ENCODE data around the gene HMBS.
"Not testable (repeated sequence)": the region's sequence is repeated elsewhere in the genome, so short reads cannot be mapped to it uniquely, and the experiment has no call there.

The HMBS gene

DNA sequence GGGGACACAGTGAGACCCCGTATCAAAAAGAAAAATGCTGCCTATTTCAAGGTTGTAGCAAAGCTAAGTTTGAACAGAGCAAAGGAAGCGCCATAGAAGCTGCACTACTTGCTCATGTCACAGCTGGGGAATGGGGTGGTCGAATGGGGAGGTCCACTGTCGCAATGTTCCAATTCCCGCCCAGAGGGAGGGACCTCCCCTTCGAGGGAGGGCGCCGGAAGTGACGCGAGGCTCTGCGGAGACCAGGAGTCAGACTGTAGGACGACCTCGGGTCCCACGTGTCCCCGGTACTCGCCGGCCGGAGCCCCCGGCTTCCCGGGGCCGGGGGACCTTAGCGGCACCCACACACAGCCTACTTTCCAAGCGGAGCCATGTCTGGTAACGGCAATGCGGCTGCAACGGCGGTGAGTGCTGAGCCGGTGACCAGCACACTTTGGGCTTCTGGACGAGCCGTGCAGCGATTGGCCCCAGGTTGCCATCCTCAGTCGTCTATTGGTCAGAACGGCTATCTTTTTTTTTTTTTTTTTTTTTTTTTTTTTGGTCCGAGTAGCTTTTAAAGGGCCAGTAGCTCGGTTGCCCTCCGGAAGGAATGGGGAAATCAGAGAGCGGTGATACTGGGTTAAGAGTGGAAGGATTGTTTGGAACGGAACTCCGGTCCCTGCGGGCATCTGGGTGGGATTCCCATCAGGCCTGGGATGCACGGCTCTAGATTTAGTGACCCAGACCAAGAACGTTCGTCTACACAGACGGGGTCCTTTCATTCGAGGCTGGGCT lies at the start of gene HMBS:
HMBS (plus strand) TSS at position 219 of the 774 bp plus-strand sequence; CDS start at position 372, 153 bp downstream.
- peak; percentile 61 to 97 (median 92) for DNase-seq

DNA sequence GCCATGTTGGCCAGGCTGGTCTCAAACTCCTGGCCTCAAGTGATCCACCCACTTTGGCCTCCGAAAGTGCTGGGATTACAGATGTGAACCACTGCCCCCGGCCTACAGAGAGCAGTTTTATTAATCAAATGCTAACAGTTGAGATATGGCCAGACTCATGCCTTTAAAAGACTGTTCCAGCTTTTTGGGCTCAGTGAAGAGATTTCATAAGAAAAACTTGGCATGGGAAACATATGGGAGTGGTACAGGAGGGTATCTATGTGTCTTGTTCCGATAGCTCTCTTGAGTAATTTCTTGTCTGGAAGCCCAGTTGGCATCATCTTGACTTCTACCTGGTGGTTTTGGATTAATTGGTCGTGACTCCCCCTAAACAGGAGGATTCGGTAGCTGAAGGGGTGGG lies 45.8 kb upstream of the HMBS start:
- DNase-seq, result no peak

DNA sequence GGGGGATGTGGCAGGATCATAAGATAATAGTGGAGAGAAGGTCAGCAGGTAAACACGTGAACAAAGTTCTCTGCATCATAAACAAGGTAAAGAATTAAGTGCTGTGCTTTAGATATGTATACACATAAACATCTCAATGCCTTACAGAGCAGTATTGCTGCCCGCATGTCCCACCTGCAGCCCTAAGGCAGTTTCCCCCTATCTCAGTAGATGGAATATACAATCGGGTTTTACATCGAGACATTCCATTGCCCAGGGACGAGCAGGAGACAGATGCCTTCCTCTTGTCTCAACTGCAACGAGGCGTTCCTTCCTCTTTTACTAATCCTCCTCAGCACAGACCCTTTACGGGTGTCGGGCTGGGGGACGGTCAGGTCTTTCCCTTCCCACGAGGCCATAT lies 45.2 kb upstream of the HMBS start:
- DNase-seq, result not testable (repeated sequence)

DNA sequence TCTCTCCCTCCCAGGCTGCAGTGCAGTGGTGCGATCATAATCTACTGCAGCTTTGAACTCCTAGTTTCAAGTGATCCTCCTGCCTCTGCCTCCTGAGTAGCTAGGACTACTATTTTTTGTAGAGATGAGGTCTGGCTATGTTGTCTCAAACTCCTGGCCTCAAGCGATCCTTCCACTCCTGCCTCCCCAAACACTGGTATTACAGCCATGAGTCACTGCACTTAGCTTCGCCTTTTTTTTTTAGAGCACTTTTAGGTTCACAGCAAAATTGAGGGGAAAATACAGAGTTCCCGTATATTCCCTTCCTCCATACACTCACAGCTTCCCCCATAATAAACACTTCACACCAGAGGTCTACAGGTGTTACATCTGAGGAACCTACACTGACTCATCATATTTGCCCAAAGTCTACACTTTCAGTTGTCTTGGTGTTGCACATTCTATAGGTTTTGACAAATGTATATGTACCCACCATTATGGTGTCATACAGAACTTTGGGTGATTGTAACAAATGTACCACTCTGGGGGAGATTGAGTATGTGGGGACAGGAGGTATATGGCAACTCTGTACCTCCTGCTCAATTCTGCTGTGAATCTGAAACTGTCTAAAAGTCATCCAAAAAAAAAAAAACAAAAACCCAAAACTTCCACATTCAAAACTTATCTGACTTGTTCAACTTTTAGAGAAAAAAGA lies 42.7 kb upstream of the HMBS start:
- DNase-seq, result no peak

DNA sequence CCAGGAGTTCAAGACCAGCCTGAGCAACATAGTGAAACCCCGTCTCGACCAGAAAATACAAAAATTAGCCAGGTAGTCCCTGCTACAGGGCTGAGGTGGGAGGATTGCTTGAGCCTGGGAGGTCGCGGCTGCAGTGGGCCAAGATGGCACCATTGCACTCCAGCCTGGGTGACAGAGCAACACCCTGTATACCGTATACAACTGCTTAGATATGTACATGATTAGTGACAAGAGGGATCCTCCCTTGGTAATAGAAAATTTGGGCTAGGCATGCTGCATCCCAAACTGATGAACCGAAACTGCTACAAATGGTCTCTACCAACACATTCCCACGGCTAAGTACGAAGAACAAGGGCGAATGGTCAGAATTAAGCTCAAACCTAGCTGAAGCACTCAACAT lies 41.8 kb upstream of the HMBS start:
- no peak for DNase-seq

DNA sequence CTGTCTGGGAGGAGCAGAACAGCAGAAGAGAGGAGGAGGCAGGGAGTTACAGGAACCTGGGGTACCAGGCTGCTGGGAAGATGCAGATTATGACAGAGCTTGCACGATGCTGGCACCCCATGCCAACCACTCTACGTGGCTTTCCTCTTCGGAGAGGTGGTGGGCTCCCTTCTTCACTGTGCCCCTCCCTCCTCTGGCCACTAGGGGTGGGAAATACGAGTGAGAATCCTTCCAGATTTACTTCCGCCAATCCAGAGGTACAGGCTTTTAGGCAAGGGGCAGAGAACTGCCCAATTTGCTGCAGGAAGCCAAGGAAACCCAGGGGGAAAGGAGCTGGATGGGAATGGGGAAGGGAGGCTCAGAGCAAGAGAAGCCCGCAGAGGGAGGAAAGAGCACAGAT lies 40.0 kb upstream of the HMBS start:
- no peak for DNase-seq

DNA sequence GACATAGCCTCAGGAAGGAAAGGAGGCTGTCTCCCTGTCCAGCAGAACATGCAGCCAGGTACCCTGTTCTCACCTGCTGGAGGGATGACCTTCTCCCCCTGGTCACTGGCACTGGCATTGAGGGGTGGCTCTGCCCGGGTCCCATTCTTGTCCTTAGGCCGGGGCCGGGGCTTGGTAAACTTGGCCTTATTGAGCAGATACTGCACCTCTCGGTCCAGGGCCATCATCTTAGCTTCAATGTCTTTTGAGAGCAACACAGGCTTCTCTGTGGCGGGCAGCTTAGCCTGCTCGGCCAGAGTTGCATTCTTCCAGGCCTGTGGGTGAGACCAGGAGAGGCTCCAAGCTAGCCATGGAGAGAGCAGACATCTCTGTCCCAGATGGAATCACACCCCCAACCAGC lies 38.2 kb upstream of the HMBS start:
- DNase-seq, result no peak

DNA sequence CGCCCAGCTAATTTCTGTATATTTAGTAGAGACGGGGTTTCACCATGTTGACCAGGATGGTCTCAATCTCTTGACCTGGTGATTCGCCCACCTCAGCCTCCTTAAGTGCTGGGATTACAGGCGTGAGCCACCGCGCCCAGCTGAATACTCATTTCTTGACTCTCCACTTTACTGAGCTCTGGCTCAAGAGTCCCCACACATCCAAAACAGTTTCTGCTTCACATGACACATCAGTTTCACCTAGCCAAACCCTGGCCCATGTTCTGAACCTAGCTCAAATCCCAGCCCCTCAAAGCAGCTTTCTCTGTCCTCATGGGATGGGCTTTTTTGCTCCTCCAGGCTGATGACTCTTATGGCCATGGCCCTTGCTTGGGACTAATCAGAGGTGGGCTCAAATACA lies 37.5 kb upstream of the HMBS start:
- no peak for DNase-seq

DNA sequence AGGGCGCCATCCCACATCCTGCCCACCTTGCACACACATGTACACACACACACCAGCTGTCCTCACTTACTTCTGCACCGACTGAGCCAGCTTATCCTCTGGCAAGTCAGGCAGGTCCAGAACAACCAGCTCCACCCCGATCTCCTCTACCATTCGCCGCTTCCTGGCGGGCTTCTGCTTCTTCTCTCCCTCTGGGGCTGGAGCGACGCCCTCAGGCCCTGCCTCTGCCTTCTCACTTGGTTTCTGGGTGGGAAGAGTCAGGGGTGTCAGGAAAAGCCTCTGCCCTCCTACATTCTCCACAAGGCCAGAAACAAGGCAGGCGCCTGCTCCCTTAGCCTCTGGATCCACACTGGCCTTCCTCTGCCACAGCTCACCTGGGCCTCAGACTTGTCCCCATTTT lies 36.0 kb upstream of the HMBS start:
- no peak for DNase-seq

DNA sequence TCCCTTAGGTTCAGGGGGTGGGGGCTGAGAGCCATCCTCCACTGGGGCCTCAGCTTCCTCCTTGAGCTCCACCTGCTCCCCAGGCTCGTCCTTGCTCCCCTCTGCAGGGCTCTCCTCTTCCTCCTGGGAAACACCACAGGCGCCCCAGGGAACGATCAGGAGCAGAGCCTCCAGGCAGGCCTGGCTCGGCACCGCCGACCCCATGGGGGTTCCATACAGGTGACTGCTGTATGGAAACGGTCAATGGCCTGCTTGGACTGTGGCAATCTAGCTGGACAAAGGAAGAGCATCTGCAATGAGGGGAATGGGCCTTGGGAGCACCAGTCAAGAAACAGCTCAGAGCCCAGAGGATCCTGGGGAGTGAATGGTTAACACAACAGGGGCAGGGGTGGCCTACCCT lies 35.6 kb upstream of the HMBS start:
- DNase-seq, result no peak

DNA sequence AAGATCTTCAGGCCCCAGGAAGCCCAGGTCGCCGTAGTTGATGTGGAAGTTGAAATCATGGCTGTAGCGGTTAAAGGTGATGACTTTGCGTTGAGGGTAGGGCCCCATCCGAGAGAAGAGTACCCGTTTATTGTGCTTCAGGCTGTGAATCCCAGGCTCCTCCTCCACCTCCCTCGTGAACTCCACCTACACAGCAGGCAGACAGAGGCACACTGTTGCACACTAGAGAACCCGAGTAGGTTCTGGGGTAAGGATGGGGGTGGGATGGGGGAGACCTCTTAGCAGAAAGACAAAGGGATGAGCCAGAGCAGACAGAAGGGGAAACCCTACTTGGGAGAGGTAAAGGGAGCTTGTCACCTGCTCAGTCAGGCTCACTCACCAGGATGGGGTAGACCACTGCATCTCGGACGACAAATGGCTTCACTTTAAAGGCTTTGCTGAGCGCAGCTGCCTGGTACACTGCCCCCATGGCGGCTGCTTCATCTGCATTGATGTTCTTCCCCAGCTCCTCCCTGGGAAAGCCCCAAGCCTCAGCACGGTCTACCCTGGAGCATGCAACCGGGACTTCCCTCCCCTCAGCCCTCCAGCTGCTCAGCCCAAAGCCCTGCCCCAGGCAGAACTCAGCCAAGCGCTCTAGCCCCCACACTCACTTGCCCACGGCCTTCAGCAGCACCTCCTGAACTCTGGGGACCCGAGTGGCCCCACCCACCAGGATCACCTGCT lies 33.1 kb upstream of the HMBS start:
- peak in 9 of 56 donors; percentile 7 to 34 (median 13) for DNase-seq

DNA sequence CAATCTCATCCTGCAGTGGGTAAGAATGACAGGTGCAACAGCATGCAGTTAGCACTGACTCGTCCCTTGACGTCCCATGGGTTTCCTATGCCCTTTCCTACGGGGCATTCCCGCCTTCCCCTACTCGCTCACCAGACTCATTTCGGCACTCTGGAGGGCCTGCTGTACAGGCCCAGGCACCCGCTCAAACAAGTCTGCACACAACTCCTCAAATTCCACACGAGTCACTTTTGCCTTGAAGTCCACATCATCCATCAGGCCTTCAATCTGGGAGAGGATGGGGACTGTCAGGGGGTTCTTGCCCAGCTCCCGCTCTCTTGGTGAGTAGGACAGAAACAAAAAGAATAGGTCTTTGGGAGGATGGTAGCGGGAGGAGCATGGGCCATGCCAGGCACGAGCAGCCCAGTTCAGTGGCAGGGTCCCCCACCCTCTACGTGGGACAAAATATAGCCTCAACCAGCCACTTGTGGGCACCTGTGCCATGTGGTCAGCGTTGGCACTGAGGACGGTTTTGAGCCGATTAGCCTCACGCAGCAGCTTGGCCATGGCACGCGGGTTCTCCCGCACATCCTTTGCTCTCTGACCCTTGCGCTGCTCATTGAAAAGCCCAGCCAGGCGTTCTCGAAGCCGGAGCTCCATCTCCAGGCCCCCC lies 32.4 kb upstream of the HMBS start:
- DNase-seq, result no peak

DNA sequence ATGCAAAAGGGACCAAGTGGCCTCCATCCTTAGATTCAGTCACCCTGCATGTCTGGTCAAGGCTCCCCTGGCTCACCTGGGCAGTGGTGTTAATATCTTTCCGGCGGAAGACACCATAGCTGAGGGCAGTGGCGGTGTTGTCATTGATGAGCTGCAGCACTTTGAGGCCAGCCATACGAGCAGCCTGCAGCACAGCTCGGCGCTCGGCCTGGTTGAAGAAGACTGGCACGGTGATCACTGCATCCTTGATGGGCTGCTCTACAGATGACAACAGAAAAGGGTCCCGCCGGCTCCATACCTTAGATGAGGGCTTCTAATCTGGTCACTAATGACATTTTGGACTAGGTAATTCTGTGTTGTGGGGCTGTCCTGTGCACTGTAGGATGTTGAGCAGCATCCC lies 30.3 kb upstream of the HMBS start:
- DNase-seq, result no peak

DNA sequence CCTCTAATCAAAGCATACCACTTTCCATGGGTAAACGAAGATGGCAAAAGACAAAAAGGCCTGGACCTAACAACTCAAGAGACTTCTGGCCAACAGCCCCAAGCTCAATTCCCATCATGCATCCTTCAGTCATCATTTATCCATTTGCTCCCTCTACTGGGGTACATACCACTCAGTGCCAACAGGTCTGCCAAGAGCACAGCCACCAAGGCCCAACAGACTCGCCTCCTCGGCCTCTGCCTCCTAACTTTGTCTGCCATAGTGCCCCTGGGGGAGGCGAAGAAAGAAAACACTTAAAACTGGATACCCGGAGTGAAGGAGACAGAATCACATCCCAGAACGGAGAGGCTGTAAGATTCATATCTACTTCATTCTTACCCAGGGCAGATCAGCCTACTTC lies 28.8 kb upstream of the HMBS start:
- peak in 2 of 56 donors; percentile 8 to 23 for DNase-seq

DNA sequence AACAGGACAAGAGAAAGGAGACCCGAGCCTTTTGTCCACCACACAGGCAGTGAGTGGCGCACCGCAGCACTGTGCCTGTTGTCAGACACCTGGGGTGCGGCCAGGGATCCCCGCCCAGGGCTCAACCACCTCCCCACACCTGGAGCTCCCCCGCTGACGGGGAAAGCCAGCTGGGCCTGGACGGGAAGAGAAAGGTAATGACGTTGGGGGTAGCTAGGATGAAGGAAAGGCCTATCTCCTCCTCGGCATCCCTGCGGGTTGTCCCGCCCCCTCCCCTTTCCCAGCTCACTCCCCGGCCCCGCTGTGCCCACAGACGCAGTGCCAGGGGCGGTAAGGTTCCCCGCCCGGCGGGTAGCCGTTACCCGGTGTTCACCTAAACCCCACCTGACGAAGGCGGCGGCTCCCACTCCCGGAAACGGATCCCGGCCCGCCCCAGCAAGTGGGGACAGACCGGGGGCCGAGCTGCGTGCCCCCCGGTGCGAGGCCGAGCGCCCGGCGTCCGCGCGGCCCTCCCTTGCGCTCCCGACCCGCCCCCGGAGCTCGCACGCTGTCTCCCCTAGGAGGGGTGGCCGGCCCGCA lies 28.2 kb upstream of the HMBS start:
- peak in 15 of 56 donors; percentile 28 to 52 (median 42) for DNase-seq

DNA sequence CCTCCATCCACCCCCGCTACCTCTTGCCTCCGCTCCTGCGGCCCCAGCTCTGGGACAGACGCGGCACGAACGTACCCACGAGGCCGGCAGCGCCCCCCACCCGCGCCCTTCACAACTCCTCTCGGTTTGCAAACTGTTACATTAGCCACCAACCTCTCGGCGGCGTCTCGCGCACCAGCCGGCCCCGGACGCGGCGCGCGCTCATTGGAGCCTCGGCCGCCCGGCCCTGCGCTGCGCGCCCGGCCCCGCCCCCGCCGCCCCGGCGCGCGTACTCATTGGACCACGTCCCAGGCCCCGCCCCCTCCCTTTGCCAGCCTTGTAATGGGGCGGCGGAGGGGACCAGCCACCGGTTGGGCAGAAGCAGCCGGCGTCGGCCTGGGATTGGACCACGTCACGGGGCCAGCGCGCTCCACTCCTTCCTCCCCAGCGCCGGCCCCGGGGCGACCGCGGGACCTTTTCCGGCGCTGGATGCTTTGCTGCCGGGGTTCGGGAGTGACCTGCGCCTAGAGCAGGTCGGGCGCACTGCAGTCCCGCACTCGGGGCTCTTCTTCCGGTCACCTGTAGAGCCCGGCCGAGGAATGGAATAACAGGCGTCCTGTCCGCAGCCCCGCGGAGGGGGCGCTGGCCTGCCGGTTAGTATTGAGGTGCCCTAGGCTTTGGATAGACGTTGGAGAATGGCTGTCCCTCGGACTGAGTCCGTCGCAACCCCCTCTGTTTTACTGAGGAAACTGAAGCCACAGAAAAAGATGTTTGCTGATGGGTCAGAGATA lies 27.5 kb upstream of the HMBS start, which contains the start of gene HYOU1:
HYOU1 (minus strand) TSS at position 206 of the 770 bp plus-strand sequence. CDS start 1,045 bp downstream, outside the sequence.
- DNase-seq, result peak; percentile 74 to 98 (median 94)

DNA sequence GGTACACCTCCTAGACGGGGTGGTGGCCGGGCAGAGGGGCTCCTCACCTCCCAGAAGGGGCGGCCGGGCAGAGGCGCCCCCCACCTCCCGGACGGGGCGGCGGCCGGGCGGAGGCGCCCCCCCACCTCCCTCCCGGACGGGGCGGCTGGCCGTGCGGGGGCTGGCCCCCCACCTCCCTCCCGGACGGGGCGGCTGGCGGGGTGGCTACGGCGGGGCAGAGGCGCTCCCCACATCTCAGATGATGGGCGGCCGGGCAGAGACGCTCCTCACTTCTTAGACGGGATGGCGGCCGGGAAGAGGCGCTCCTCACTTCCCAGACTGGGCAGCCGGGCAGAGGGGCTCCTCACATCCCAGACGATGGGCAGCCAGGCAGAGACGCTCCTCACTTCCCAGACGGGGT lies 25.6 kb upstream of the HMBS start:
- not testable (repeated sequence) for DNase-seq

DNA sequence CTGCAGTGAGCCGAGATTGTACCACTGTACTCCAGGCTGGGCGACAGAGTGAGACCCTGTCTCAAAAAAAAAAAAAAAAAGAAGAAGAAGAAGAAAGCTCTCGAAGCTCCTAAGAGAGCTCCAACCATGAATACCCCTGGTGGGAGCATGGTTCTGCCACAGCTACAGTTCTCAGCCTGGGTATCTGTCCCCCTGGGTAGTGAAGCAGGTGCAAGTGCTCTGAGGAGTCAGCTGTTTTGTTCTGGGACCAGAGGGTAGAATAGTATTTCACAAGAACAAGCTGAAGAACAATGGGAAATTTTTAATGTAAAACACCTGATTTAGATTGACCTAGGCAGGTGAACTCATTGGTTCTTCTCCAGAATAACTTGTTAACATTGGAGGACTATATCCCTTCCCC lies 23.4 kb upstream of the HMBS start:
- no peak for DNase-seq

DNA sequence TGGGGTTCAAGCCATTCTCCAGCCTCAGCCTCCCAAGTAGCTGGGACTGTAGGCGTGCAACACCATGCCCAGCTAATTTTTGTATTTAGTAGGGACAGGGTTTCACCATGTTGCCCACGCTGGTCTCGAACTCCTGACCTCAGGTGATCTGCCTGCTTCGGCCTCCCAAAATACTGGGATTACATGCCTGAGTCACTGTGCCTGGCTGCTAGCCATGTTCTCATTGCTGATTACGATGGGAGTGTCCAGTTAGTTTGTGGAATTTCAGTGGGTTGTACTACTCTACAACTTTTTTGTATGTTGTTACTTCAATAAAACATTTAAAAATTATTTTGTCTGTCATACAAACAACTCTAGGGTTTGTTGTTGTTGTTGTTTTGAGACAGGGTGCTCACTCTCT lies 21.9 kb upstream of the HMBS start:
- DNase-seq, result no peak

DNA sequence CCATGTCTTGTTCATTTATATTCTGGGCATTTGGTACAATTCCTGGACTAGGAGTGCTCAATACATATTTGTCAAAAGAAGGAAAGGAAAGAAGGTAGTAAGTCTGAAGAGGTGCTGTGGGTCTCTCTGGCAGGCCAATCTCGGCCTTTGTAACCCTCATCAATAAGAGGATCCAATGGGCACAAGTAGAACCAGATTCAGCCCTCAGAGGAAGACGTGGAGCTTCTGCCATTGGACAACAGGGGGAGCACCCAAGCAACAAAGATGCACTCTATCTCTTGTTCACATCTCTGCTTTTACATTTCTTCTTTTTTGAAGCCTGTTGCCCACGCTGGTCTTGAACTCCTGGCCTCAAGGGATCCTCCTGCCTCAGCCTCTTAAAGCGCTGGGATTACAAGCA lies 19.3 kb upstream of the HMBS start:
- peak in 1 of 56 donors; percentile 3 for DNase-seq
